Nucleus accumbens (tissue), 56 donors: ENCODE measurements around the gene IRF5.

Experiments
- DNase-seq, 56 donors: peaks; one replicate each; lab custom pipeline; 2025; lab: John Stamatoyannopoulos, UW

Gene IRF5

GRCh38 chr7:128918016-128918665 is 19.6 kb upstream of the IRF5 start:
- DNase-seq: no peak

- no peak for DNase-seq
These were observed 18.5 kb upstream of the IRF5 start for GRCh38 chr7:128919241-128919640.

- peak in 14 of 56 donors; percentile 14 to 48 (median 22) for DNase-seq
These were observed 17.6 kb upstream of the IRF5 start for GRCh38 chr7:128919881-128920799.

- no peak for DNase-seq
These were observed 16.7 kb upstream of the IRF5 start for GRCh38 chr7:128920913-128921582.

GRCh38 chr7:128921866-128922440 is 15.8 kb upstream of the IRF5 start:
- no peak for DNase-seq

GRCh38 chr7:128922496-128923410 is 15.0 kb upstream of the IRF5 start:
- DNase-seq: no peak

GRCh38 chr7:128923411-128923800 is 14.3 kb upstream of the IRF5 start:
- DNase-seq: no peak

- no peak for DNase-seq
These were observed 12.8 kb upstream of the IRF5 start for GRCh38 chr7:128924707-128925588.

GRCh38 chr7:128928159-128928813 is 9.4 kb upstream of the IRF5 start:
- DNase-seq: no peak

GRCh38 chr7:128928882-128929788 is 8.6 kb upstream of the IRF5 start:
- no peak for DNase-seq

- no peak for DNase-seq
These were observed 6.4 kb upstream of the IRF5 start for GRCh38 chr7:128931190-128931798.

- DNase-seq: no peak
These were observed 5.5 kb upstream of the IRF5 start for GRCh38 chr7:128931965-128932861.

GRCh38 chr7:128932862-128933179 is 4.9 kb upstream of the IRF5 start:
- no peak for DNase-seq

GRCh38 chr7:128933180-128933891 is 4.4 kb upstream of the IRF5 start:
- DNase-seq: peak in 9 of 56 donors; percentile 10 to 35 (median 28)
